NCI-H2196 treated with DMSO at 0.1 percent for 48 hours (cell line): ENCODE measurements around the gene PTPRN2.

Experiments
- DNase-seq: peaks from one replicate; lab custom pipeline; 2025; ENCODE audit not compliant: unreplicated experiment; lab: John Stamatoyannopoulos, UW

The PTPRN2 gene

DNA sequence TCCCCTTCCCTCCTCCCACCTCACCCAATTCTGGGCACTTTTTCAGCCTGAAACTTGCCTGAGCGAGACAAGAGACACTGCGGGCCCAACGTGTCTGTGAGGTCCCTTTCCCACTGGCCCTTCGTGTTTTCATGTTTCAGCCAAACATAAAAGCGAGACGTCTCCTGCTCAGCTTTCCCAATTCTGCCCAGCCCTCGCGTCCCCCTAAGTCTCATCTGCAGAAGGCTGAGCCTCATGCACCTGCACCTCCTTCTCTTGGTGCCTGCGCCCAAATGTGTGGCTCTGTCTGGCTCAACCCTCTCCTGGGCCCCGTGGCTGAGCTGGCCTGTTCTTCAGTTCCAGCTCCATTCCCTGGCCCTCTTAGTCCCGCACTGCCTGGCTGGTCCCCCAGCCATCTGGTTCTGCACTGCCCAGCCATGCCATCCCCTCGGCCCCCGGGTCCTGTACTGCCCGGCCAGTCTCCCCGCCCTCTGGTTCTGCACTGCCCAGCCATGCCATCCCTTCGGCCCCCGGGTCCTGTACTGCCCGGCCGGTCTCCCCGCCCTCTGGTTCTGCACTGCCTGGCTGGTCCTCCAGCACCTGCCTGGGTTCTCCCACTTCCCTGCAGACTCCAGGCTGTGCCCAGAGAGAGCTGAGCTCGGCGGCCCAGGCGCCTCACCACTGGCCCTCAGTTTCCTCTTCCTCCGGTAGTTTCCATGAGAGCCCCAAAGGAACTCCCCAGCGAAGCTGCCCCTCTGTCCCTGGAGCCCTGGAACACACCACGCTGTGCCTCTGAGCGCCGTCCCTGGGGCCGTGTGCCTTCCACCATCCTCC is 1026.7 kb downstream of the PTPRN2 start:
- DNase-seq, result no peak

- no peak for DNase-seq
Observed at GRCh38 chr7:157560258-157560654, 1027.4 kb downstream of the PTPRN2 start.

GRCh38 chr7:157559596-157560257 is 1027.9 kb downstream of the PTPRN2 start:
- no peak for DNase-seq

- DNase-seq, result no peak
Observed at GRCh38 chr7:157558875-157559595, 1028.6 kb downstream of the PTPRN2 start.

DNA sequence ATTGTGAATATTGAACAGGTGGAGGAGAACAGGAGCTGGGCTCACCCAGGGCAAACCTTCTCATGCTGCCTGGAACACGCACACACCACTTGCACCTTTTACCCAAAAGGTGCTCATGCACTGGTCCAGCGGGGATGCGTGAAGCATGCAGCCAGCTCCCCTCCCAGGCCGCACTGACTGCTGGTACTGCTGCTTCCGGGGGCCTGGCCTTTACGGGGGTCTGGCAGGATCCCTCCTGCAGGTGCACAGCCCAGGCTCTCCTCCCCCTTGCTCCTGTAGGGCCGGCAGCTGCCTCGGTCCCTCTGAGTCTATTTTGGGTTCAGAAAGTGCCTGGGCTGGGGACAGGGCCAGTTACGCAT is 1029.1 kb downstream of the PTPRN2 start:
- DNase-seq, result no peak

- no peak for DNase-seq
Observed at GRCh38 chr7:157558061-157558460, 1029.6 kb downstream of the PTPRN2 start.

DNA sequence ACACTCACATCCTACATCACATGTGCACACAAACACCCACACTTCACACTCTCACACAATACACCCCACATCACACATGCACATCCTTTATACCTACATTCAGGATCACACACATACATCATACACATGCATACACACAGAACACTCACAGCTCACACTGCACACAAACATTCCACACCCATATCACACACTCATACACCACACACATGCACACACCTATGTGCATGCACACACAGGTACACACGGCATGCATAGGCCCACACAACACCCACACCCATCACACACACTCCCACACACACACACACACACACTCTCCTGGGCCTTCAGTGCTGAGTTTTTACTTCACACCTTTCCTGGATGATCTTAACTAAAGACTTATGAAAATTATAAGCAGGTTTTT is 1030.4 kb downstream of the PTPRN2 start:
- DNase-seq, result no peak

- DNase-seq, result no peak
Observed at GRCh38 chr7:157556642-157556944, 1031.0 kb downstream of the PTPRN2 start.

DNA sequence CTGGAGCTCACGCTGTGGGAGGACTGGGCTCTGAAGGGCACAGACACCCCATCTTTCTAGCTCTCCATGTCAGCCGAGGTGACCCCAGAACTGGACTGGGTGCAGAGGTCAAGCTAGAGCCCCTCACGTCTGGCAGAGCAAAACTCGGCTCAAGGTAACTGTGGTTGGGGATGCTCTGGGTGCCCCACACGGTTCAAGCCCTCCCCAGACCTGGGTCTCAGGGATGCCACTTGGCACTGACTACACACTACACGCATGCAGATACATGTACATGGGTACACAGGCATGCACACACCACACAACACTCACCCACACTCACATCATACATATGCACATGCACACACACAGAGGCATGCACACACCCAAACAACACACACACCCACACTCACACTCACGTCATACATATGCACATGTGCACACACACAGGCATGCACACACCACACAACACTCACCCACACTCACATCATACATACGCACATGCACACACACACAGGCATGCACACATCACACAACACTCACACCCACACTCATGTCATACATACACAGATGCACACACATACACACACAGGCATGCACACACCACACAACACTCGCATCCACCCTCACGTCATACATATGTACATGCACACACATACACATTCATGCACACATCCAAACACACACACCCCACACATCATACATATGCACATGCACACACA is 1031.5 kb downstream of the PTPRN2 start:
- DNase-seq, result no peak

DNA sequence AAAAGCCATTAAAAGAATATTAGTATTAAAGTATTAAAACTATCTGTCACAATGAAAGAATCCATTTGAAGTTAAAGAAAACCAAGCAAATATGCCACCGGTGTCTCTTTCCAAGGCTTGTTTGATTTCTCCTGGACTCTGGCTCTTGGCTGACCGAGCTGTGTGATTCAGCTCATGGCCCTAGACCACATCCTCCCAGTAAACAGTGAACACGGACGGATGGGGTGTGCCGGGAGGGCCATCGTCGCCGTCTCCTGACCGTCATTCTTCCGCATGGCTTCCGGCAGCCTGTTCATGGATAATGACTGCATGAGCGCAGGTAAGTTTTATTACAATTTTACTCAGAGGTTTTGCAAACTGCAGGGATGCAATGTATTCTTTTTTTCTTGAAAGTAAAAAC is 1032.3 kb downstream of the PTPRN2 start:
- DNase-seq, result no peak

- DNase-seq, result no peak
Observed at GRCh38 chr7:157554393-157555238, 1033.0 kb downstream of the PTPRN2 start.

- DNase-seq, result no peak
Observed at GRCh38 chr7:157553256-157553655, 1034.4 kb downstream of the PTPRN2 start.

DNA sequence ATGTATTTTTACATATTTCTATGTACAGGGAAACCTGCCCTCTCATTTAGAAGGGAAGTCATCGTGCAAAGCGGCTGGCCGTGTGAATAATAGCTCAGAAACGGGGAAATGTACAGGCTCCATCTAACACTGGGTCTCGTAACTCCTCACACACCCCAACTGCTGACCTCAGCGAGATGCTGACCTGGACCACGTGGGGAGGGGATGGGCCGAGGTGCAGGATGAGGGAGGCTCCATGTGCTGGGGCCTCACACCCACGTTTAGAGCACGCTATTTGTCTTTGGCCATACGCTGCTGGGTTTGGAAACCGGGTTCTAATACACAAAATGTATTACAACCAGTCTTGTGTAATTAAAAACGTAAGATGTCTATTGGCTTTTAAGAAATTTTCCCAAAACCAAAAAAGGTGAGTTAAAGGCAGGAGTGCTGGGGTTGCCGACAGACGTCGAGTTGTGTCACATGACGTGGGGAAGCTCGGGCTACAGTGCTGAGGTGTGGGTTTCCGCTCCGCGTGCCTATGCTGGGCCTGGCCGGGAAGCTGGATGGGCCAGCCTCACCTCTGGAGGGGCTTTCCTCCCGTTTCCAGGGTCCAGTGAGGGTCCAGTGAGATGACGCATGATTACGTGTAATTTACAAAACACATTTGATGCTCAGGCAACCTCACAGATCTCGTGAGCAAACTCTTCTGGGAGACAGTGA is 1035.2 kb downstream of the PTPRN2 start:
- DNase-seq, result no peak

- no peak for DNase-seq
Observed at GRCh38 chr7:157551325-157552070, 1036.1 kb downstream of the PTPRN2 start.

GRCh38 chr7:157550300-157551275 is 1037.0 kb downstream of the PTPRN2 start:
- no peak for DNase-seq

- no peak for DNase-seq
Observed at GRCh38 chr7:157549612-157550299, 1037.9 kb downstream of the PTPRN2 start.

DNA sequence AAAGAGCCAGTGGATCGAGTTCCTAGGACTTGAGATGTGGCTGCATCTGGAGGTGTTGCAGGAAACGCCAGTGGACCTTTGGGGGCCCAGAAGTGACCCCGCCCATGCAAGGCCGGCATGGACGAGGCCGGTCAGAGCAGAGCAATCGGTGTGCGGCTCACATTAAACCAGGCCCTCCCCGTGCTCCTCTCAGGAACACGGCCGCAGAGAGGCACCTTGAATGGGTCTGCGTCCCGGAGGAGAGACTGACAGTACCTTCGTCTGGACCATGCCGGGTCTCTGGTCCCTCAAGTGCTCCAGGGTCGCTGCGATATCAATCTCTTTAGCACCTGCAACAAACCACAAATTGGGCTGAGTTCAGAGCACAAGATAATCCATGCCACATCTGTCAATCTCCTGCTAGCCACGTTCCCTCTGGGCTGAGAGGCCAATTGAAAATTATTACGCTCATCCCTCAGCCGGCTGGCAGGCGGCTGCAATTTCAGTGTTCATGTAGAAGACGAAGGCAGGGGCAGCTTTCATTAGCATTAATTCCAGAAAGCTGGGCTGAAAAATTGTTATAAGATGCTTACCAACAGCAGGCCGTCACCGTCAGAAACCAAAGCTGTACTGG is 1038.8 kb downstream of the PTPRN2 start:
- DNase-seq, result no peak
